Ascending aorta (tissue), 2 donors: Measurements from ENCODE around the gene MACF1. TPM values are rescaled to one million over a fixed set of nuclear protein-coding genes. Genes with fewer than 3 reads are reported as not detected.

Experiments used
- DNase-seq, 2 donors: peaks; one replicate each; pipeline ENCODE4 v3.0.0-alpha.2; 2019; ENCODE audit warnings: low spot score in 2 of 2
- H3K27ac ChIP-seq, 2 donors: fragments of 200-600 bp; sonication (generic); one replicate each; pipeline ENCODE4 v1.5.1; 2016 to 2017; ENCODE audit warnings: mild to moderate bottlenecking in 1 of 2
- H3K27me3 ChIP-seq: fragments of 200-600 bp; sonication (generic); one replicate; pipeline ENCODE4 v1.5.1; 2017
- H3K36me3 ChIP-seq, 2 donors: fragments of 200-600 bp; sonication (generic); one replicate each; pipeline ENCODE4 v1.5.1; 2016
- H3K4me1 ChIP-seq, 2 donors: fragments of 200-600 bp; sonication (generic); one replicate each; pipeline ENCODE4 v1.5.1; 2016 to 2017; ENCODE audit warnings: mild to moderate bottlenecking in 1 of 2
- H3K4me3 ChIP-seq, 2 donors: fragments of 200-600 bp; sonication (generic); one replicate each; pipeline ENCODE4 v1.5.1; 2016 to 2017; ENCODE audit warnings: mild to moderate bottlenecking in 1 of 2
- H3K9me3 ChIP-seq, 2 donors: fragments of 200-600 bp; sonication (generic); one replicate each; pipeline ENCODE4 v1.5.1; 2016
- intact Hi-C: fragments of 100-400 bp; cut with DNase I; formaldehyde crosslinking; loops from one replicate; pipeline ENCODE4 v1.15.1; 2023
- total RNA-seq: library from RNA; depleted of rRNA; stranded (reverse); fragments of >200 nt; gene quantifications from one replicate; pipeline ENCODE4 v1.1.0, GENCODE V29; 2016
- TF ChIP-seq, protein P1 (sequence below), 3 experiments: fragments of 200-600 bp in 2 of 3; fragments of 450-650 bp in 1 of 3; sonication (generic) in 2 of 3; IDR thresholded peaks; one replicate each; pipeline ENCODE4 v1.5.1; 2016 to 2019; ENCODE audit warnings: antibody characterized with exemption in 3 of 3, mild to moderate bottlenecking in 1 of 3, moderate library complexity in 1 of 3

The MACF1 gene
- total RNA-seq, 1 donor from 2014 or later, result 279 TPM

DNA sequence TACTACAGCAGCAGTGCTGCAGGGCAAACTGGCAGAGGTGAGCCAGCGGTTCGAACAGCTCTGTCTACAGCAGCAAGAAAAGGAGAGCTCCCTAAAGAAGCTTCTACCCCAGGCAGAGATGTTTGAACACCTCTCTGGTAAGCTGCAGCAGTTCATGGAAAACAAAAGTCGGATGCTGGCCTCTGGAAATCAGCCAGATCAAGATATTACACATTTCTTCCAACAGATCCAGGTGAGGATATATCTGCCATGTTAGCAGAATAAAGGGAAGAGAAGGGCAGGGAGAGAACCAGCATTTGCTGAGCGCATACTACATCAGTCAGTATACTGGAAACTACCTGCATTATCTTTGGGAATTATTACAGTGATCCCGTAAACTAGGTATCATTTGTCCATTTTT lies 157.0 kb downstream of the MACF1 start:
- Histone ChIP-seq H3K36me3 (peaks cover 66 to 72% of the 10 kb centered on the region in 2 donors), H3K4me1 (no peaks in the 10 kb centered on the region), H3K4me3 (no peak overlapping the region), H3K27ac (no peak overlapping the region), H3K9me3 (no peaks in the 10 kb centered on the region), H3K27me3 (no peaks in the 10 kb centered on the region)
- TF ChIP-seq, protein P1, sequence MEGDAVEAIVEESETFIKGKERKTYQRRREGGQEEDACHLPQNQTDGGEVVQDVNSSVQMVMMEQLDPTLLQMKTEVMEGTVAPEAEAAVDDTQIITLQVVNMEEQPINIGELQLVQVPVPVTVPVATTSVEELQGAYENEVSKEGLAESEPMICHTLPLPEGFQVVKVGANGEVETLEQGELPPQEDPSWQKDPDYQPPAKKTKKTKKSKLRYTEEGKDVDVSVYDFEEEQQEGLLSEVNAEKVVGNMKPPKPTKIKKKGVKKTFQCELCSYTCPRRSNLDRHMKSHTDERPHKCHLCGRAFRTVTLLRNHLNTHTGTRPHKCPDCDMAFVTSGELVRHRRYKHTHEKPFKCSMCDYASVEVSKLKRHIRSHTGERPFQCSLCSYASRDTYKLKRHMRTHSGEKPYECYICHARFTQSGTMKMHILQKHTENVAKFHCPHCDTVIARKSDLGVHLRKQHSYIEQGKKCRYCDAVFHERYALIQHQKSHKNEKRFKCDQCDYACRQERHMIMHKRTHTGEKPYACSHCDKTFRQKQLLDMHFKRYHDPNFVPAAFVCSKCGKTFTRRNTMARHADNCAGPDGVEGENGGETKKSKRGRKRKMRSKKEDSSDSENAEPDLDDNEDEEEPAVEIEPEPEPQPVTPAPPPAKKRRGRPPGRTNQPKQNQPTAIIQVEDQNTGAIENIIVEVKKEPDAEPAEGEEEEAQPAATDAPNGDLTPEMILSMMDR (IDR thresholded peaks at IDR 0.05), result no peak
- no peak for DNase-seq
- intact Hi-C loops, result no loop called here

DNA sequence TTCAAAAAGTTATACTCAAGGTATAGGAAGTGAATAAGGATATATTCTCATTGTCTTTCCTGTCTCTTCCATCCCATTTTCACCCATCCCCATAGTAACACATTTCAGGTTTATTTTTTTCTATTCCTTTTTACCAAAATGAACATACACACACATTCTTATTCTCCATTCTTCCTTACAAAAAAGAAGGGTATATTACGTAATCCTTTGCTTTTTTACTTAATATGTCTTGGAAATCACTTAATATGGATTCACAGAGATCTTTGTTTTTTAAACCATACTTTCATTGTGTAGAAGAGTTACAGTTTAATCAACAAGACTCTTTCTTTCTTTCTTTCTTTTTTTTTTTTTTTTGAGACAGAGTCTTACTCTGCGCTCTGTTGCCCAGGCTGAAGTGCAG lies 158.8 kb downstream of the MACF1 start:
- Histone ChIP-seq H3K27ac (no peak overlapping the region), H3K27me3 (no peaks in the 10 kb centered on the region), H3K36me3 (peaks cover 47 to 70% of the 10 kb centered on the region in 2 donors), H3K4me1 (no peaks in the 10 kb centered on the region), H3K9me3 (no peaks in the 10 kb centered on the region), H3K4me3 (no peak overlapping the region)
- intact Hi-C loops, result no loop called here
- DNase-seq, result no peak
- TF ChIP-seq, protein P1 (IDR thresholded peaks at IDR 0.05), result no peak

GRCh38 chr1:39368045-39368444 lies 163.6 kb downstream of the MACF1 start:
- H3K4me1 ChIP-seq, result peaks cover 0 to 28% of the 10 kb centered on the region in 2 donors
- no peak for DNase-seq
- intact Hi-C loops, result no loop called here
- H3K36me3 ChIP-seq, result peaks cover 20 to 51% of the 10 kb centered on the region in 2 donors
- H3K4me3 ChIP-seq, result no peak overlapping the region
- H3K27me3 ChIP-seq, result no peaks in the 10 kb centered on the region
- peak overlapping the region; percentile 77 to 80 for H3K27ac ChIP-seq
- H3K9me3 ChIP-seq, result no peaks in the 10 kb centered on the region
- TF ChIP-seq, protein P1 (IDR thresholded peaks at IDR 0.05), result no peak

DNA sequence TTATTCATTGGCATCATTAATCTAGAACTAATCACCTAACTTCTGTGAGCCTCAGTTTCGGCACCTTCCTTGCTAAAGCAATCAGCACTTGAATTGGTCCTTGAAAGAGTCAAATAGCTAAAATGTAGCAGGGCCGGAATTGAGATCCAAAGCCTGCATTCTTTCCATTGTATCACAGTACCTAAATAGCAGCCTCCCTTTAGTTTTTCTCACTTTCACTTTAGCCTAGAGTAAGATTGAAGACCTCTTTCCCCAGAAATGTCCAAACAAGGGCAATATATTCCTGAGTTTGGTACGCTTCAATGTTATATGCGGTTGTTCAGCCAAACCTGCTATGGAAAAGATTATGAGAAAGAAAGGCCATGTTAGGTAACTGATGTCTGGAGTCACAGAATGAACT lies 165.1 kb downstream of the MACF1 start:
- H3K36me3 ChIP-seq, result peaks cover 24 to 65% of the 10 kb centered on the region in 2 donors
- TF ChIP-seq, protein P1 (IDR thresholded peaks at IDR 0.05), result no peak
- peaks cover 0 to 28% of the 10 kb centered on the region in 2 donors for H3K4me1 ChIP-seq
- no peaks in the 10 kb centered on the region for H3K9me3 ChIP-seq
- intact Hi-C loops, result no loop called here
- no peak for DNase-seq
- H3K4me3 ChIP-seq, result peak overlapping the region in 1 of 2 donors; percentile 12
- H3K27me3 ChIP-seq, result no peaks in the 10 kb centered on the region
- H3K27ac ChIP-seq, result peak overlapping the region; percentile 77 to 80

DNA sequence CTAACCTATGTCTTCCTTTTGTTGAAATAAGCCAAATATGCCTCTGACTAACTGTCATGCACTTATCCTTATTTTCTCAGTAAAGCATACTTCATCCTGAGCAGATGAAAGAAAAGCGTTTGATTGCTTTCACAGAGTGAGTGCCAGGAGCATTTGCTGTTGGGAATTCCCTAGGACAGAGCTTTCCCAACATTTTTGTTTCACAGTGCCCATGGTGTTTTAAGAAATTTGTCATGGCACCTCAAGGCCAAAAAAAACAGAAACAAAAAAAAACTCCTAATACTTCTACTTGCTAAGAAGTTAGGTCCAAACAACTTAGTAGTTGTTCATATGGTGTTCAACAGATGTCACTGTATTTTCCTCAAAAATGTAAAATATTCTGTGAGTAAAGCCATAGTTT lies 166.1 kb downstream of the MACF1 start:
- TF ChIP-seq, protein P1 (IDR thresholded peaks at IDR 0.05), result peak in 1 of 3 experiments; percentile 12
- H3K4me1 ChIP-seq, result peaks cover 0 to 28% of the 10 kb centered on the region in 2 donors
- H3K27ac ChIP-seq, result peak overlapping the region; percentile 77 to 80
- H3K27me3 ChIP-seq, result no peaks in the 10 kb centered on the region
- peaks cover 26 to 59% of the 10 kb centered on the region in 2 donors for H3K36me3 ChIP-seq
- no peak overlapping the region for H3K4me3 ChIP-seq
- no peaks in the 10 kb centered on the region for H3K9me3 ChIP-seq
- peak in 1 of 2 donors; percentile 77 for DNase-seq
- intact Hi-C loops, result loop anchor here (1.0 kb wide), 2 partner anchors 38 to 41 kb away; no protein-coding TSS in a partner anchor

- no peak for DNase-seq
- H3K4me1 ChIP-seq, result peaks cover 0 to 28% of the 10 kb centered on the region in 2 donors
- H3K36me3 ChIP-seq, result peaks cover 29 to 51% of the 10 kb centered on the region in 2 donors
- no peak overlapping the region for H3K4me3 ChIP-seq
- TF ChIP-seq, protein P1 (IDR thresholded peaks at IDR 0.05), result no peak
- H3K9me3 ChIP-seq, result no peaks in the 10 kb centered on the region
- H3K27me3 ChIP-seq, result no peaks in the 10 kb centered on the region
- H3K27ac ChIP-seq, result peak overlapping the region; percentile 77 to 80
- intact Hi-C loops, result no loop called here
Measured at GRCh38 chr1:39372105-39372504, 167.6 kb downstream of the MACF1 start.
